ENCODE results near the gene STK17B. TPM values are rescaled to one million over a fixed set of nuclear protein-coding genes. Genes with fewer than 3 reads are reported as not detected.
A peak's percentile ranks its signal among the peaks of the same experiment; 100 is the strongest.

The STK17B gene
- total RNA-seq, 2 experiments from 2014 or later = 95.0 to 148 TPM

GRCh38 chr2:196182439-196183171 is 11.2 kb upstream of the STK17B start:
- ChIA-PET POLR2A (interaction anchor here (0.7 to 6.3 kb wide), 22 partner anchors 8 to 1125 kb away, joined by 3 to 139 read pairs (median 8); partner anchors contain the start of gene STK17B), CTCF (ENCODE audit: unreplicated experiment) (interaction anchor here (0.5 to 1.4 kb wide), 3 partner anchors 16 to 66 kb away, joined by 3 to 4 read pairs (median 3); no protein-coding TSS in a partner anchor)
- no peaks in the 10 kb centered on the region for H3K9me3 ChIP-seq (ENCODE audit: low read length)
- TF ChIP-seq CTCF (conservative IDR thresholded peaks at IDR 0.05; ENCODE audit: low read length) (no peak), EZH2phosphoT487 (IDR thresholded peaks at IDR 0.05; ENCODE audit: borderline replicate concordance, low read depth, low read length) (no peak)
- peak; percentile 60 for DNase-seq (ENCODE audit: low spot score)
- H3K4me2 ChIP-seq (ENCODE audit: low read length) = peak overlapping the region; percentile 61
- peak overlapping the region; percentile 31 for H3K4me3 ChIP-seq (ENCODE audit: low read depth, low read length, poor library complexity, severe bottlenecking)
- H4K20me1 ChIP-seq (ENCODE audit: insufficient read depth, low read length) = no peaks in the 10 kb centered on the region
- peak overlapping the region; percentile 68; the same call in 1 of the 2 replicates for H2AFZ ChIP-seq (ENCODE audit: low read length)
- H3K36me3 ChIP-seq (ENCODE audit: insufficient read depth, low read length) = no peaks in the 10 kb centered on the region
- H3K79me2 ChIP-seq (ENCODE audit: insufficient read depth, low read depth, low read length) = peaks cover 12% of the 10 kb centered on the region; the same call in 1 of the 2 replicates
- BruUV-seq (replicated peaks) = no TSS peak
- no peaks in the 10 kb centered on the region for H3K9me2 ChIP-seq (ENCODE audit: insufficient read depth, low read length)
- intact Hi-C loops (cut with micrococcal nuclease; ENCODE audit: unreplicated experiment) = no loop called here
- H3K4me1 ChIP-seq (ENCODE audit: insufficient read depth, low read length, poor library complexity, severe bottlenecking) = peaks cover 98% of the 10 kb centered on the region
- peak overlapping the region; percentile 82 for H3K27ac ChIP-seq (ENCODE audit: low read depth, low read length, poor library complexity, severe bottlenecking)

- intact Hi-C loops (cut with micrococcal nuclease; ENCODE audit: unreplicated experiment) = no loop called here
- H3K79me2 ChIP-seq (ENCODE audit: insufficient read depth, low read depth, low read length) = peaks cover 12% of the 10 kb centered on the region; the same call in 1 of the 2 replicates
- ChIA-PET CTCF (ENCODE audit: unreplicated experiment) (interaction anchor here (1.4 kb wide), 1 partner anchor 30 kb away, joined by 4 read pairs; no protein-coding TSS in a partner anchor), POLR2A (interaction anchor here (0.6 to 6.3 kb wide), 21 partner anchors 9 to 620 kb away, joined by 3 to 139 read pairs (median 7); partner anchors contain the start of gene STK17B)
- no peaks in the 10 kb centered on the region for H3K9me2 ChIP-seq (ENCODE audit: insufficient read depth, low read length)
- no TSS peak for BruUV-seq (replicated peaks)
- peaks cover 98% of the 10 kb centered on the region for H3K4me1 ChIP-seq (ENCODE audit: insufficient read depth, low read length, poor library complexity, severe bottlenecking)
- no peaks in the 10 kb centered on the region for H3K9me3 ChIP-seq (ENCODE audit: low read length)
- H2AFZ ChIP-seq (ENCODE audit: low read length) = no peak overlapping the region
- H3K4me3 ChIP-seq (ENCODE audit: low read depth, low read length, poor library complexity, severe bottlenecking) = no peak overlapping the region
- peak overlapping the region; percentile 61 for H3K4me2 ChIP-seq (ENCODE audit: low read length)
- TF ChIP-seq CTCF (conservative IDR thresholded peaks at IDR 0.05; ENCODE audit: low read length) (no peak), EZH2phosphoT487 (IDR thresholded peaks at IDR 0.05; ENCODE audit: borderline replicate concordance, low read depth, low read length) (no peak)
- H3K36me3 ChIP-seq (ENCODE audit: insufficient read depth, low read length) = no peaks in the 10 kb centered on the region
- DNase-seq (ENCODE audit: low spot score) = no peak
- H3K27ac ChIP-seq (ENCODE audit: low read depth, low read length, poor library complexity, severe bottlenecking) = peak overlapping the region; percentile 82
- no peaks in the 10 kb centered on the region for H4K20me1 ChIP-seq (ENCODE audit: insufficient read depth, low read length)
Measured at GRCh38 chr2:196181484-196181883, 10.1 kb upstream of the STK17B start.

Data from OCI-LY7 (cell line).